Activated CD8-positive, alpha-beta memory T cell treated with anti-CD3 and anti-CD28 coated beads, Interleukin-2, amount 50 U/mL, for 48 hours (primary cell): ENCODE results near the gene RPL31.
A peak's percentile ranks its signal among the peaks of the same experiment; 100 is the strongest.

Experiments
- DNase-seq: peaks from one replicate; pipeline ENCODE4 v3.0.0-alpha.2; 2020

Gene RPL31

GRCh38 chr2:100997509-100998234, 4.4 kb upstream of the RPL31 start:
- DNase-seq = peak; percentile 30

GRCh38 chr2:100998235-100998573, 3.9 kb upstream of the RPL31 start:
- no peak for DNase-seq

DNA sequence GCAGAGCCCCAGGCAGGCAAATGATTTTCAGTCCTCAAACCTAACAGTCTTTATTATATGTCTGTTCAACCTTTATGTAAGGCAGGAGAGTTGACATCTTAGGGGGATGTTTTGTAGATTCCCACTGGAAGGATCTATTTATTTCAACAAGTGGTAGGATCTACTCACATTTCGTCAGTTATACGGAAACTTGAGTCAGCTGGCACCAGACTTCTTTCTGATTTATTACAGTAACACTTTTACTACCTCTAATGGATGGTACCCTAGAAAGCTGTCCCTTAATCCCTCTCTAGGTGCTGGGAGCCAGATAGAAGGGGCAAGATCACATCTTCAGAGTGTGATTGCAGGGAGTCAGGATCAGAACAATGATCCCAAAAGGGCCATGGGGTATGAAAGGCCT, 2.1 kb upstream of the RPL31 start:
- peak; percentile 28 for DNase-seq

DNA sequence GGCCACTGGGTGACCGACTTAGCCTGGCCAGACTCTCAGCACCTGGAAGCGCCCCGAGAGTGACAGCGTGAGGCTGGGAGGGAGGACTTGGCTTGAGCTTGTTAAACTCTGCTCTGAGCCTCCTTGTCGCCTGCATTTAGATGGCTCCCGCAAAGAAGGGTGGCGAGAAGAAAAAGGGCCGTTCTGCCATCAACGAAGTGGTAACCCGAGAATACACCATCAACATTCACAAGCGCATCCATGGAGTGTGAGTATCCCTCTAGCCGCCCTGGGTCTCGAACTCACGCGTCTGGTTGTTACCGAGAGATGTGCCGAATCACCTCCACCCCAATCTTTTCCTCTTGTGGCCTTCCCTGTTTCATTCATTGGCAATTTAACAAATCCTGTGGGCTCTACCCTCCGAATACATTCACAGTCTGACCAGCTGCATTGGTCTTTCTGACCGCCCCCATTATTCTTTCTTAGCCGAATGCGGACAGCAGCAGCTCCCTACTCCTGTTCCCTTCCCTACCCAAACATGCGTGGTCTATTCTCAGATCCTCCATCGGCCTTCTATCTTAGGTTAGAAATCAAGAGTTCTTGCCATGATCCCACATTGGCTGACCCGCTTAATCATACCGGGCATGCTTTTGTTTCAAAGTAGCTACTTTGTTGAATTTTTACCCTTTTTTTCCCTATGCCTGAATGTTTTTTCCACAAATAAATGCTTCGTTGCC, 631 bp downstream of the RPL31 start:
- no peak for DNase-seq

DNA sequence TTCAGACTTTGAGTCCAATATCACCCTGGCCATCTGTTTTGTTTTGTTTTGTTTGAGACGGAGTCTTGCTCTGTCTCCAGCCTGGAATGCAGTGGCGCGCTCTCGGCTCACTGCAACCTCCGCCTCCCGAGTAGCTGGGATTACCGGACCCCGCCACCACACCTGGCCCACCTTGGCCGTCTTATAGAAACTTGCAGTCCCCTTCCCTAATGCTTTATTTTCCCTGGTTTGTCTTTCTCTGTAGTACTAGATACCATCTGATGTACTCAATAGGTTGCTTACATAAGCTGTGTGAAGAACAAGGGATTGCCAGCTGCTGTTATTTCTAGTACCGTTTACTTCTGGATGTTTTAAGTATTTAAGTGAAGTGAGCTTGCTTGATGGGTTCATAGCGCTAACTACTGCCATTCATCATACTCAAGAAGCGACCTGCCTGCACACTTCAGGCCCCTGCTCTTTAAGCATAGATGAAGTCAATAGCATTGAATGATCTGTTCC, 1.2 kb downstream of the RPL31 start:
- peak; percentile 54 for DNase-seq

- DNase-seq = peak; percentile 54
Observed at GRCh38 chr2:101004620-101005325, 2.7 kb downstream of the RPL31 start.

DNA sequence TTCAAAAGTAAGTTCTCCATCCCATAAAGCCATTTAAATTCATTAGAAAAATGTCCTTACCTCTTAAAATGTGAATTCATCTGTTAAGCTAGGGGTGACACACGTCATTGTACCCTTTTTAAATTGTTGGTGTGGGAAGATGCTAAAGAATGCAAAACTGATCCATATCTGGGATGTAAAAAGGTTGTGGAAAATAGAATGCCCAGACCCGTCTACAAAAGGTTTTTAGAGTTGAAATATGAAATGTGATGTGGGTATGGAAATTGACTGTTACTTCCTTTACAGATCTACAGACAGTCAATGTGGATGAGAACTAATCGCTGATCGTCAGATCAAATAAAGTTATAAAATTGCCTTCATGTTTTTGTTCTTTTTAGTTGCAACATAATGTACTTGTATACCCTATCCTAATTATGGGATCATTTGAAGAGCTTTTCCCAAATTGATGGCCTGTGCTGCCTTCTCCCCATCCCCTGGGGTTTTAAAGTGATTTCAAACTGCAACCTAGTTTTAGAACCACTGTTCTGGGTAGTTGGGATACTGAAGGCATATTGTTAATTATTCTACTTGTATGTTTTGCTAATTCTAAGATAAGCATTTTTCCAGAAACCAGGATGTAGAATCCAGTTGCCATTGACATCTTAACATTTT, 4.1 kb downstream of the RPL31 start:
- DNase-seq = no peak

DNA sequence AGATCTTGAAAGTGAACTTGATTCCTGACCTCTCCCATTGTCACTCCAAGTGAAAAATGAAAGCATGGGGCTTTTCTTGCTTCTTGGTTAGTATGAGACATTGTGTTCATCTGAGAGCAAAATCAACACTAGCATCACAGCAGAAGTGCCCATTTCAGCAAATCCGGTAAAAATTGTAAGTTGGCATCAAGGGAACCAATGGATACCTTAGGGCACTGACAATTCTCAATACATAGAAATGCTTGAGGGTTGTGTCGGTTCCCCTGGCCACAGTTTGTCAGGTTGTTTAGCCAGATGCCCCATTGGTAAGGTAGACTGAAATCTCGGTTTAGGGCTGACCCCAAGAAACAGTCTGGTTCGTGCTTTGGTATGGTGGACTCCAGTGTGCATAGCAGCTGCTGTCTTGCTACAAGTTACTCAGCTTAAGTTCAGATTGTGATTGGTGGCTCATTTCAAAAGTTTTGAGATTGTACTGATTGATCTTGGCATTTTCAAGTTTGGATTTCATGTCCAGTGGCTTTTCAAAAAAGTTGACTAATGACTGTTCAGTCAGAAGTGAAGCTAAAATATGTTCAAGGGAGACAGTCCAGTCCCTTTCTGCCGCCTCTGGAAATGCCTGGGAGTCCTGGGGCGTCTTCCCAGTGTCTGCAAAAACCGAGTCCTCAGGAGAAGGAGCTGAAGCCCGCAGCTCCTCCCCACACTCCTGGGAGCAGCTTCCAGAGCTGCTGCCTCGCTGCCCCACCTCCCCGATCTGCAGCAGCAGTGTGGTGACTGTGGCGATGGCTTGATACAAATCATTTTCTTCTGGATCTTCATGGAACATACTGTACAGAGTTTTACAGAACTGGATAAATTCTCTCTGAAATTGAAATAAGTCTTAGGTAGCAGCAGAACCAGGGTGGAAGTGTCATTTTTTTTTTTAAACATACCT, 5.6 kb downstream of the RPL31 start:
- DNase-seq = peak; percentile 65

- DNase-seq = peak; percentile 47
Observed at GRCh38 chr2:101011152-101011551, 9.1 kb downstream of the RPL31 start.

DNA sequence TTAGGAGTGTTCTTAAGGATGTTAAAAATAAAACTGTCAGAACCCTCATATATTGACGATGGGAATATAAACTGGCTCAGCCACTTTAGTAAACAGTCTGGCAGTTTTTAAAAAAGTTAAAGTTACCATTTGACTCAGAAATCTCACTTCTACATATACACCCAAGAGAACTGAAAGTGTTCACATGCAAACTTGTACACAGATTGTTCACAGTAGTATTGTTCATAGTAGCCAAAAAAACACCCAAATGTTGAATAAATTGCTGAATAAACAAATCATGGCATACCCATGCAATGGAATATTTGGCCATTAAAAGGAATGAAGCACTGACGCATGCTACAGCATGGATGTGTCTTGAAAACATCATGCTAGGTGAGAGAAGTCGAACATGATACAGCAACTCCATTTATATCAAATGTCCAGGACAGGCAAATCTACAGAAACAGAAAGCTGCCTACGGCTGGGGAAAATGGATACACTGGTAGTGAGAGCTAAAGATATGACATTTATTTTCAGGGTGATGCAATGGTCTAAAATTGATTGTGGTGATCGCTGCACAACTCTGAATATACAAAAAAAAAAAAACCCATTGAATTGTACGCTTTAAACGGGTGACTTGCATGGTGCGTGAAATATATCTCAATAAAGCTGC, 10.1 kb downstream of the RPL31 start:
- DNase-seq = no peak

DNA sequence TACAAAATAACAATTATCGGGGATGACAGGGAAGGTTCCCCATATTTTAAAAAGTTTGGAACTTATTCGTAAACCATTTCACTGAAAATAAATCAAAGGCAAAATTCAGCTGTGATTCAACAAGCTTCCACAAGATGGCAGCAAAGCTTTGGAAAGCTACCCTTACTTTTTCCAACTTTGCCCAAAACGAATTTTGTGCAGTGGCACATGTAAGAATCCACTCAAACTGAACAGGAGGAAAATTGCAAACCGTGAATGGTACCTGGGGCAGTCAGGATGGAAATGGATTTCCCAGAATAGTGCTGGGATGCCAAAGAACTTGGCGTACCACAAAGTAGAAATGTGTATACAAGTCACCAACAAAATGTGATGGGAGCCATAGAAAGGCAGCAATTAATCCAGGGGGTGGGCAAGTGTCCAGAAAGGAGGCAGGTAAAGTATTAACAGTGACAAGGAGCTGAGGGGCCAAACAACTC, 10.7 kb downstream of the RPL31 start:
- peak; percentile 52 for DNase-seq

DNA sequence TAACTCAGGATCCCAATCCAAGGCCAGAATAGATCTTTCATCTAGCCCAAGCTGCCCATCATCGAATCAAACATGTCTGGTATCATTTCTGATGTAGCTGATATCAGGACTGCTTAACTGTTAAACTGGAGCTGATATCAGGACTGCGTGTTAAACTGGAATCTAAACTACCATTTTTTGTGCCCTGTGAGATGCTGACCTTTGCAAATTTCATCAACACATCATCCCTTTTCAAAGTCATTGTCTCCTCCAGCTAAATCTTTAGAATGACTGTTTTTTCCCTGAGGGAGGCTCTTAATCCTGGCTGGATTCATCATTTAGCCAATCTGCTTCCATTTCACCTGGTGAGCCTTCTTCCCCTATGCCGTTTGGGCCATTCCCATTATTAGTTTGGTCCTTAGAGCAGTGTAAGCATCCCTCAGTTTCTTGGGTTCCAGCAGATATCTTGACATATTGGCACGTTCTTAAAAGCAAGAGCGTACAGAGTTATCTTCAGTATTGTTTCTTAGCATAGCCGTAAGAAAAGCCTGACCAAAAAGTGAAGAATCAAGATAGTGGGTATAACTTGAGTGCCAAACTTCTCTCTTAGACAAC, 12.3 kb downstream of the RPL31 start:
- DNase-seq = no peak

DNA sequence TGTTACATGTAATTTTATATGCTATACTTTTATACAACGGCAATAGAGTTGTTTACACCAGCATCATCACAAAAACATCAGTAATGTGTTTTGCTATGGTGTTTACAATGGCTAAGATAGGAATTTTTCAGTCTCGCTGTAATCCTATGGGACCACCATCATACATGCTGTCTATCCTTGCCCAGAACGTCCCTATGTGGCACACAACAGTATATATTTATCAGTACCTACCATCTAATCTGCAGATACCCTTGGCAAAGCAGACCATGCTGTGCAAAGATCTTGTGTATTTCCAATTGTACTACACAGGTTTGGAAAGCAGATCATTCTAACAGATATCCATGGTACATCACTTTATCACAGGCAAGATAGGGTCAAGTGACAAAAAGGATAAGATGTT, 15.3 kb downstream of the RPL31 start:
- no peak for DNase-seq

GRCh38 chr2:101018934-101019333, 16.8 kb downstream of the RPL31 start:
- no peak for DNase-seq

DNA sequence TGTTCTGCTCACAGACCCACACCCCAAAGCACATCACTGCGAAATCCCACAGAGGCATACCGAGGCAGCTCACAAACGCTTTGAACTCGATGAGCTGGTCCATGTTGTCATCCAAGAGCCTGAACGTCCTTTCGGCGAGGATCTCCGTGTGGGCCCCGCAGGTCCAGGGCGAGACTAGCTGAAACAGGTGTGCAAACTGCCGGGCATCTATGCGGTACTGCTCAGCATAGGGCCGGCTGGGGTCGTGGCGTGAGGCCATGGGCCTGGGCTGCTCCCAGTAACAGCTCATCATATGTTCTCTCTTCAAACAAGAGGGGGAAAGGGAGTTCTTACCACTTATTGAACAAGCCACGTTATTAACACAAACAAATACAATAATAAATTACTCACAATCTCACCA, 20.1 kb downstream of the RPL31 start:
- no peak for DNase-seq

DNA sequence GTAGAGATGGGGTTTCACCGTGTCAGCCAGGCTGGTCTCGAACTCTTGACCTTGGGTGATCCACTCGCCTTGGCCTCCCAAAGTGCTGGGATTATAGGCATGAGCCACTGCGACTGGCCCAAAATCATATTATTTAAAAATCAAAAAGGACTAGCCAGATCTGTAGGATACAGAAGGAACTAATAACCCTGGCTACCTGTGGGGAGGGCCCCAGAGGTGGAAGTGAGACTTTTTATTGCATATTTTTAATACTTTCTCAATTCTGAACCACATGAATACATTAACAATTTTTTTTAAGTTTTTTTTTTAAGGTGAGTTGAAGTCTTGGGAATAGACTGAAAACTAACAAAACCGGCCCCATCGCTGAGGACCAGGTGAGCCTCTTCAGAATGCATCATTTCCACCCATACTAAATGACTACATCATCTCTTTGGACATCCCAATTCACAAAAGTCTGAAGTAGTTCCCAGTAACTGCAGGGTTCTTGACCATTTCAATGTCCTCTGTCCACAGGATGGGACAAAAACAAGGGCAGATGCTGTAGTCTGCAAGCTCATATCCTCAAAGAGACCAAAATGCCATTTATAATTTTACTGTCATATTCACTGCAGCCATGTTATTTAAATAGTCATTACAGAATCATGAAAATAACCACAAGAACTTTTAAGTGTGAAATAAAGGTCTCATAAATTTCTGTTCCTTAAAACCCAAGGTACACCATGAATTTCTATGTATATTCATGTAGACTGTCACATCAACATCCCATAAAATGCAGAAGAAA, 21.4 kb downstream of the RPL31 start:
- no peak for DNase-seq

DNA sequence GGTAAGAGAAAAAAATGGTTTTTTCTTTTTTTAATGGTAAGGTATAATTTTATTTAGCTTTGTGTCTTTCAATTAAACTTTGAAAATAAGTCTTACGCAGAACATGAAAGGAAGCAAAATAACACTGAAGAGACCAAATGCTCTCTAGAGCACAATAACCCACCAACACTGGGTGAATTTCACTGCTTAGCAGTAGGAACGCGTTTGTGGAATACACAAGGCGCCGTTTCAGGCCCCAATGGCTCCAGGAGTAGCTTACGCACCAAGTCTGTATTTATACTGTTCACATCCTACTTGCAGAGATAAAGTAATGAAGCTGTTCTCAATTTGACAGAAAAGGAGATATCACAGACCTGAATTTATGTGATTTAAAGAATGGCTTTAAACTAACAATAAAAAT, 23.5 kb downstream of the RPL31 start:
- DNase-seq = no peak

- DNase-seq = no peak
Observed at GRCh38 chr2:101026253-101026701, 24.2 kb downstream of the RPL31 start.

GRCh38 chr2:101026923-101027469, 24.9 kb downstream of the RPL31 start:
- no peak for DNase-seq

DNA sequence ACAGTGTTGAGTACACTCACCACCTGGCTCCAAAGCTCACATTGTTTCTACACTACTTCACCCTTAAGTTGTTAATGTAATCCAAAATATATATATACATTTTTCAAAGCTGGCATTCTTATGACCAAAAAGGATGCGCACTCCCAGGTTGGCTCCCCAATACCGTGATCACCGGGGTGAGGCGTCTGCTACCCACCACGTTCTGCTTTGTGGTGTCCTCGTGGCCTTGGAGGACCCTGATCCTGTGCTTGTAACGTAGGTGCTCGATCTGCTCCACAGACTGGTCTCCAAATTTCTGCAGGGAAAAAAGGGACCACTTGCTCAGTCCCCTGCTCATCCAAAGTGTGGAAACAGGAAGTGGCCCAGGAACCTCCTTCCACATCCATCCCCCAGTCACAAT, 25.8 kb downstream of the RPL31 start:
- DNase-seq = no peak
